ENCODE measurements around the gene AUTS2. TPM values are rescaled to one million over a fixed set of nuclear protein-coding genes. Genes with fewer than 3 reads are reported as not detected.
A peak's percentile ranks its signal among the peaks of the same experiment; 100 is the strongest.

Gene AUTS2
- total RNA-seq, 3 donors from 2014 or later, result 31.2 to 67.6 (median 36.5) TPM

- DNase-seq (no peak), ATAC-seq (no peak)
- Histone ChIP-seq H3K9me3 (peaks cover 9% of the 10 kb centered on the region), H3K4me1 (ENCODE audit: low read depth) (no peaks in the 10 kb centered on the region), H3K36me3 (ENCODE audit: low read depth) (peaks cover 3% of the 10 kb centered on the region), H3K4me3 (no peak overlapping the region)
- no peak for TF ChIP-seq CTCF (IDR thresholded peaks at IDR 0.05)
- intact Hi-C loops (cut with DNase I, micrococcal nuclease), result no loop called here
Observed at GRCh38 chr7:70794962-70795361, 1196.7 kb downstream of the AUTS2 start.

DNA sequence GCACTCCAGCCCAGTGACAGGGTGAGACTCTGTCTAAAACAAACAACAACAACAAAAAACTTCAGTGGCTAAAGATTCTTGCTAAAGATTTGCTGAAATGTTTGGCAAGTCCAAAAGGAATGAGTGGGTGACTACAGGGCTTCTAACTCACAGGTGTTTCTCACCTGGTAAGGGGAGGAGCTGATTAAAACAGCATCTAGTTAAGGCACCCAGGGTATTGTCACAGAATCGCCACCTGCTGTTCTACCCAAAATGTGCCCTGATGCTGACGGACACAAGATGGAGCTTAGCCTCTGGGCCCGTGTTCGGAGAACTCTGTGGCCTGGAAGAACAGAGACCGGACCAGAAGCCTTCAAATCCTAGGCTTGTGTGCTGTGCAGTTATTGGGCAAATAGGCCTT is 1197.7 kb downstream of the AUTS2 start:
- Histone ChIP-seq H3K9me3 (peaks cover 19% of the 10 kb centered on the region), H3K4me3 (no peak overlapping the region), H3K36me3 (ENCODE audit: low read depth) (peaks cover 3% of the 10 kb centered on the region), H3K4me1 (ENCODE audit: low read depth) (no peaks in the 10 kb centered on the region)
- no peak for DNase-seq
- no peak for TF ChIP-seq CTCF (IDR thresholded peaks at IDR 0.05)
- intact Hi-C loops (cut with DNase I, micrococcal nuclease), result no loop called here
- ATAC-seq, result no peak

- ATAC-seq (peak; percentile 16), DNase-seq (no peak)
- no peaks in the 10 kb centered on the region for H3K4me1 ChIP-seq (ENCODE audit: low read depth)
- no peaks in the 10 kb centered on the region for H3K36me3 ChIP-seq (ENCODE audit: low read depth)
- H3K9me3 ChIP-seq, result peaks cover 20% of the 10 kb centered on the region
- no peak for TF ChIP-seq CTCF (IDR thresholded peaks at IDR 0.05)
- no peak overlapping the region for H3K4me3 ChIP-seq
- intact Hi-C loops (cut with DNase I, micrococcal nuclease), result no loop called here
Observed at GRCh38 chr7:70797109-70797514, 1198.8 kb downstream of the AUTS2 start.

GRCh38 chr7:70799841-70800405 is 1201.6 kb downstream of the AUTS2 start:
- ATAC-seq, result no peak
- Histone ChIP-seq H3K9me3 (peaks cover 20% of the 10 kb centered on the region), H3K4me3 (no peak overlapping the region), H3K4me1 (ENCODE audit: low read depth) (no peaks in the 10 kb centered on the region), H3K36me3 (ENCODE audit: low read depth) (no peaks in the 10 kb centered on the region)
- TF ChIP-seq CTCF (IDR thresholded peaks at IDR 0.05), result no peak
- DNase-seq, result no peak
- intact Hi-C loops (cut with DNase I, micrococcal nuclease), result no loop called here

- no peak for DNase-seq
- intact Hi-C loops (cut with DNase I, micrococcal nuclease), result no loop called here
- H3K4me3 ChIP-seq, result no peak overlapping the region
- H3K4me1 ChIP-seq (ENCODE audit: low read depth), result no peaks in the 10 kb centered on the region
- H3K36me3 ChIP-seq (ENCODE audit: low read depth), result no peaks in the 10 kb centered on the region
- TF ChIP-seq CTCF (IDR thresholded peaks at IDR 0.05), result no peak
- peaks cover 7% of the 10 kb centered on the region for H3K9me3 ChIP-seq
- no peak for ATAC-seq
Observed at GRCh38 chr7:70805360-70805759, 1207.1 kb downstream of the AUTS2 start.

DNA sequence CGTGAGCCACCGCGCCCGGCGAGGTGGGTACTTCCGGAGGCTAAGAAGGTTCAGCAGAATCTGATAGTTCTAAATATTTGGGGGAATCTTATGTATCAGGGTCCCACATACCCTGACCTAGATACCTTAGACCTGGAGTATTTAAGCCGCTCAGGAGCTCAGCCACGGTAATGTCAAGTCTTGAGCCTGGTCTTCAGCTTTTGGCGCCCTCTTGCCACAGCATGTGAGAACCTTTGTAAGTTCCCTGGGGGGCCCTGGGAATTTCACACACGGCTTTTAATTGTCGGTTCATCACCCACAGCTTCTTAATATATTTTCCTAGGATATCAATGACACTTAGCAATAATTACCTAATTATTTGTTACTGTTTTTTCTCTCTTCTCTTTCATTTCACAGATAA is 1209.4 kb downstream of the AUTS2 start:
- H3K36me3 ChIP-seq (ENCODE audit: low read depth), result no peaks in the 10 kb centered on the region
- no peak for ATAC-seq

More for the DNA sequence above, 1209.4 kb downstream of the AUTS2 start:
- DNase-seq, result no peak
- Histone ChIP-seq H3K4me3 (no peak overlapping the region), H3K9me3 (no peaks in the 10 kb centered on the region), H3K4me1 (ENCODE audit: low read depth) (no peaks in the 10 kb centered on the region)
- no peak for TF ChIP-seq CTCF (IDR thresholded peaks at IDR 0.05)
- intact Hi-C loops (cut with DNase I, micrococcal nuclease), result no loop called here
